GM12891 (cell line): ENCODE measurements around the gene KRTAP10-8.

Source experiments
- PAX5 ChIP-seq: IDR thresholded peaks from 2 replicates; pipeline ENCODE4 v1.6.1; 2011; ENCODE audit warnings: low read length, moderate library complexity, mild to moderate bottlenecking; ENCODE audit not compliant: insufficient read depth, severe bottlenecking
- POLR2A ChIP-seq: IDR thresholded peaks from 2 replicates; pipeline ENCODE4 v1.6.1; 2011; ENCODE audit warnings: low read depth, low read length, control low read depth
- SPI1 ChIP-seq: IDR thresholded peaks from 2 replicates; pipeline ENCODE4 v1.6.1; 2011; ENCODE audit warnings: low read depth, low read length, control low read depth
- TAF1 ChIP-seq: IDR thresholded peaks from 2 replicates; pipeline ENCODE4 v1.6.1; 2011; ENCODE audit warnings: low read depth, low read length, control low read depth

DNA sequence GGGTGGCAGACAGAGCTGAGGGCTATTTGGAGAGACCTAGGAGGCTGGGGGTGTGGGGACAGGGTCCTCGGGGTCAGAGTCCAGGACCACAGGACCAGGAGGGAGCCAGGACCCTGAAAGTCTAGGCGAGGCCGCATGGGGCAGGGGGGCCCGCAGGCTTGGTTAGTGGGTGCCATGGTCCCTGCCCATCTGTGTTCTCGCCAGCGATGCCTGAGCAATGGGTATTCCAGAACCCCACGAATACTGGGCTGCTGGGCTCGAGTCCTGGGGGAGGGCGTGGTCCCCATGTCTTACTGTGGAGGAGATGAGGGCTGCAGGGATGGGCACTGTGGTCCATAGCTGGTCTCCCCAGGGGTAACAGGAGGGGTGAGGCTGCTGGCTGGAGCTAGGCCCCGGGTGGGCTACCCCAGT lies 21.6 kb upstream of the KRTAP10-8 start:
- TF ChIP-seq TAF1 (no peak), PAX5 (no peak), POLR2A (no peak), SPI1 (no peak)
